Hepatocyte (in vitro differentiated cells): Measurements from ENCODE around the gene MICAL2. TPM values are rescaled to one million over a fixed set of nuclear protein-coding genes. Genes with fewer than 3 reads are reported as not detected.

Source experiments
- DNase-seq: peaks from one replicate; pipeline ENCODE4 v3.0.0-alpha.2; 2016; ENCODE audit warnings: low spot score
- H2AFZ ChIP-seq: fragments of 200-600 bp; sonication (generic); 2 replicates; pipeline ENCODE4 v1.6.0; 2016; ENCODE audit warnings: antibody characterized with exemption, mild to moderate bottlenecking
- H3K27ac ChIP-seq: fragments of 200-600 bp; sonication (generic); 2 replicates; pipeline ENCODE4 v1.5.1; 2016; ENCODE audit warnings: mild to moderate bottlenecking
- H3K27me3 ChIP-seq: fragments of 200-600 bp; sonication (generic); 2 replicates; pipeline ENCODE4 v1.6.1; 2016
- H3K36me3 ChIP-seq: fragments of 200-600 bp; sonication (generic); replicated peaks from 2 replicates; pipeline ENCODE4 v1.5.1; 2016; ENCODE audit warnings: low read depth; ENCODE audit not compliant: insufficient read depth
- H3K4me1 ChIP-seq: fragments of 200-600 bp; sonication (generic); 2 replicates; pipeline ENCODE4 v1.5.1; 2016; ENCODE audit warnings: mild to moderate bottlenecking, moderate library complexity; ENCODE audit not compliant: insufficient read depth
- H3K4me2 ChIP-seq: fragments of 200-600 bp; sonication (generic); 2 replicates; pipeline ENCODE4 v1.6.0; 2016
- H3K4me3 ChIP-seq: fragments of 200-600 bp; sonication (generic); 2 replicates; pipeline ENCODE4 v1.5.1; 2016; ENCODE audit warnings: mild to moderate bottlenecking
- H3K79me2 ChIP-seq: fragments of 200-600 bp; sonication (generic); 2 replicates; pipeline ENCODE4 v1.6.0; 2017; ENCODE audit warnings: mild to moderate bottlenecking
- H3K9me2 ChIP-seq: fragments of 200-600 bp; sonication (generic); replicated peaks from 2 replicates; pipeline ENCODE4 v1.6.0; 2017; ENCODE audit warnings: mild to moderate bottlenecking; ENCODE audit not compliant: insufficient read depth
- H3K9me3 ChIP-seq: fragments of 200-600 bp; sonication (generic); 2 replicates; pipeline ENCODE4 v1.5.1; 2016; ENCODE audit warnings: low read depth, mild to moderate bottlenecking
- H4K20me1 ChIP-seq: fragments of 200-600 bp; sonication (generic); 2 replicates; pipeline ENCODE4 v1.6.0; 2016; ENCODE audit warnings: mild to moderate bottlenecking; ENCODE audit not compliant: insufficient read depth, poor library complexity, severe bottlenecking
- CTCF ChIP-seq: fragments of 200-600 bp; sonication (generic); IDR thresholded peaks from 2 replicates; pipeline ENCODE4 v1.5.1; 2016; ENCODE audit warnings: antibody characterized with exemption, mild to moderate bottlenecking; ENCODE audit not compliant: poor library complexity
- EZH2 ChIP-seq: fragments of 200-600 bp; sonication (generic); IDR thresholded peaks from 2 replicates; pipeline ENCODE4 v1.6.1; 2016; ENCODE audit warnings: antibody characterized with exemption, mild to moderate bottlenecking, borderline replicate concordance
- EZH2phosphoT487 ChIP-seq: fragments of 200-600 bp; sonication (generic); IDR thresholded peaks from one replicate; pipeline ENCODE4 v1.6.1; 2018; ENCODE audit warnings: antibody characterized with exemption, mild to moderate bottlenecking, low read depth, moderate library complexity; ENCODE audit not compliant: unreplicated experiment, severe bottlenecking
- WGBS: methylation state at CpG from one replicate; pipeline ENCODE4 v1.1.6; 2016; ENCODE audit warnings: low lambda C conversion rate; ENCODE audit errors: missing lambda C conversion rate; 5-methylcytosine and 5-hydroxymethylcytosine counted together
- polyA plus RNA-seq: library from polyadenylated mRNA; unstranded; fragments of >200 nt; fragmentation: Nextera tagmentation; extraction: Ambion mirVana; gene quantifications from 2 replicates; pipeline ENCODE4 v1.2.1, GENCODE V29; 2016
- total RNA-seq: library from RNA; depleted of rRNA; stranded (reverse); fragments of >200 nt; gene quantifications from 2 replicates; pipeline ENCODE4 v1.2.3, GENCODE V29; 2014

The MICAL2 gene
- total and polyA plus RNA-seq, 2 experiments from 2014 or later = 36.8 to 56.0 TPM

GRCh38 chr11:12120031-12121008 lies 9.9 kb downstream of the MICAL2 start:
- TF ChIP-seq CTCF (no peak), EZH2 (no peak)
- H2AFZ ChIP-seq = no peak overlapping the region
- no peak for DNase-seq
- H3K4me1 ChIP-seq = peaks cover 27% of the 10 kb centered on the region
- peaks cover 56% of the 10 kb centered on the region for H3K79me2 ChIP-seq
- H3K9me3 ChIP-seq = no peaks in the 10 kb centered on the region
- no peaks in the 10 kb centered on the region for H3K9me2 ChIP-seq
- H3K4me2 ChIP-seq = no peak overlapping the region
- no peak overlapping the region for H3K4me3 ChIP-seq
- H3K27me3 ChIP-seq = no peaks in the 10 kb centered on the region
- no peaks in the 10 kb centered on the region for H4K20me1 ChIP-seq
- H3K36me3 ChIP-seq = no peaks in the 10 kb centered on the region
- peak overlapping the region; percentile 82 for H3K27ac ChIP-seq
- WGBS = 77% methylated on average over 9 of the region's 9 CpGs

GRCh38 chr11:12121011-12121410 lies 10.6 kb downstream of the MICAL2 start:
- no peak for DNase-seq
- H3K36me3 ChIP-seq = no peaks in the 10 kb centered on the region
- no peak overlapping the region for H3K4me2 ChIP-seq
- peaks cover 51% of the 10 kb centered on the region for H3K79me2 ChIP-seq
- peaks cover 33% of the 10 kb centered on the region for H3K4me1 ChIP-seq
- 76% methylated on average over 5 of the region's 5 CpGs for WGBS
- H3K27me3 ChIP-seq = no peaks in the 10 kb centered on the region
- H2AFZ ChIP-seq = no peak overlapping the region
- no peak overlapping the region for H3K27ac ChIP-seq
- no peaks in the 10 kb centered on the region for H3K9me2 ChIP-seq
- no peak for TF ChIP-seq EZH2phosphoT487
- no peak for TF ChIP-seq EZH2
- no peak for TF ChIP-seq CTCF
- no peak overlapping the region for H3K4me3 ChIP-seq
- H3K9me3 ChIP-seq = no peaks in the 10 kb centered on the region
- H4K20me1 ChIP-seq = no peaks in the 10 kb centered on the region

GRCh38 chr11:12121517-12121916 lies 11.1 kb downstream of the MICAL2 start:
- WGBS = 87% methylated on average over 5 of the region's 5 CpGs
- H3K9me3 ChIP-seq = no peaks in the 10 kb centered on the region
- H2AFZ ChIP-seq = no peak overlapping the region
- H3K79me2 ChIP-seq = peaks cover 49% of the 10 kb centered on the region
- H3K4me1 ChIP-seq = peaks cover 37% of the 10 kb centered on the region
- H4K20me1 ChIP-seq = no peaks in the 10 kb centered on the region
- no peak overlapping the region for H3K27ac ChIP-seq
- TF ChIP-seq EZH2phosphoT487 (no peak), CTCF (no peak), EZH2 (no peak)
- no peaks in the 10 kb centered on the region for H3K36me3 ChIP-seq
- no peaks in the 10 kb centered on the region for H3K9me2 ChIP-seq
- DNase-seq = no peak
- no peak overlapping the region for H3K4me3 ChIP-seq
- no peak overlapping the region for H3K4me2 ChIP-seq
- no peaks in the 10 kb centered on the region for H3K27me3 ChIP-seq
